IPS-NIHi7 (cell line): ENCODE results near the gene CD93.

ENCODE experiments used
- DNase-seq: peaks from one replicate; pipeline ENCODE4 v3.0.0; 2012; ENCODE audit warnings: mixed read lengths; ENCODE audit errors: extremely low spot score

CD93 gene

GRCh38 chr20:23061262-23061661 is 24.9 kb downstream of the CD93 start:
- no peak for DNase-seq

DNA sequence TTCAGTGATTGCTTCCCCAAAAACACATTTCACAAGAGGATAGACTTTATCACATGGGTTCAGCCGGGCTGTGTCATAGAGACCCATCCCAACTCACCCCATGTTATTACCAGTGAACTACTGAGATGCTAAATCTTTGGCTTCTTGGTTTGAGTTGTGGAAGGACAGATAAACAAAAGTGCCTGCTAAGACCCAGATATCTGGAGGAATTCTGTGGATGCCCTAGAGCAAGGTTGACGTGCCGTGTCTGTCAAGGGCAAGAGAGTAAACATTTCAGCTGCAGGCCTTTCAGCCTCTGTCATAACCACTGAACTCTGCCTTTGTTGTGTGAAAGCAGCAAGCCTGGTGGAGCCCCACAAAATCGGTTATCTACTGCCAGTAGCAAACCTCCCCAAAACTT is 25.5 kb downstream of the CD93 start:
- no peak for DNase-seq

DNA sequence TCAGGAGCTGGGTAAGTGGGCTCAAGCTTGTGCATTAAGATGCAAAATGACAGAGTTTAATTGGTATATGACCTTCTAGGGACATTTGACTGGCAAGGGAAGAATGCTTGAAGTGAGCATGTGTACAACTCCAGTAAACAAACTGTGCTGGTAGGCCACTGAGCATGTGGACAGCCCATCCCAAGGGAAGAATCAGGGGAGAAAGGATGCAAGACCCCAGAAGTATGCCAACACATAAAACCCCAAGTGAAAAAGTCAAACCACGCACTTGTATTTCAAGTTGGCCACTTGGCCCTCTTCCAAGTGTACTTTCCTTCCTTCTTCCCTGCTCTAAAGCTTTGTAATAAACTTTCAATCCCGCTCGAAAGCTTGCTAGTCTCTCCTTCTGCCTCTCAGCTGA is 26.3 kb downstream of the CD93 start:
- DNase-seq, result no peak

DNA sequence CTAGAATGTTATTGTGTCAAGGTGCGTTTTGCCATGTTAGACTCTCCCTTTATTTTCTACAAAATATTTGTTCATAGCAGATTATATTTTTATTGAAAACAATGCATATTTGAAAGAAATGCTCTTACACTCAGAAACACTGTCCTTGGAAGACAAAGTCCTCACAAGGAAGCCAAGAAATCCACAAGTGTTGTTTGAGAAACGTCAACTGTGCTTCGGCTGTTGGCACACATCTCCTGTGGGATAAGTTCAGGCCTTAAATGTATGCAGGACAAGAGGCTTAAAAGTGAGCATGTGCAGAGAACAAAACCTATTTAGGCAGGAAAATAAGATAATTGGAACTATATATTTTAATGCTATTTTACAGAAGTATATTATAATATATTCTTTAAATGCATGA is 27.1 kb downstream of the CD93 start:
- no peak for DNase-seq

DNA sequence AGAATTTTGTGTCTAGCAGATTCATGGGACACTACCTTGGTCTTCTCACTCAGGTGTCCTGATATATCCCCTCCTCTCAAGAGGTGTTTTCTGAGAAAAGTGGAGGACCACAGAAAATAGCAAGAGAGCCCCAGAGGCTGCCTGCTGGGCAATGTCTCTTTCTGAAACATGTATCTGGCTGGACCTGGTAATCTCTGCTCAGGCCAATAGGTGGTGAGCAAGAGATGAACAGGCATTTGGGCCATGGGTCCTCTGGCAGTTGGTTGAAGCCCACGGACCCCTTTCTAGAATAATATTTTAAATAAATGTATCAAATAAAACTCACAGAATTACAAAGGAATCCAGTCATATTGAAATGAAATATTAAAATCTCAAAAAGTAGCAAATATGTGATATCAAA is 27.9 kb downstream of the CD93 start:
- no peak for DNase-seq

DNA sequence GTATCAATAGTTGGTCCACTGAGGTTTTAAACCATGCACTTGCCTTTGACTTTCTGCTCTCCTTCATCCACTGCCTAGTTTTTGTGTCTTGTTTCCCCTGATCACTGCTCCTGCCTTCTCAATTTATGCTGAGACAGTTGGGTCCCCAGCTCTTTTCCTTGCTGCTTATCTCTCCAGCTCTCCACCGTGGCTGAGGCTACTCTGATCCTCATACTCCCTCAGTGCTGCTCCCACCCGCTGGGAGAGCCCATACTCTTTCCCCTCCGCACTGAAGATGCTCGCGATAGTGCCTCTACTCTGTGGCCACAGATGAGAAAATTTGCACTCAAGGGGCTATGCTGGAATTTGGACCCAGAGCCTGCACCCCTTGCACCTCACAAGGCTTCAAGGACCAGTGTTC is 33.2 kb downstream of the CD93 start:
- no peak for DNase-seq

GRCh38 chr20:23050847-23051627 is 35.1 kb downstream of the CD93 start:
- DNase-seq, result peak; percentile 74

DNA sequence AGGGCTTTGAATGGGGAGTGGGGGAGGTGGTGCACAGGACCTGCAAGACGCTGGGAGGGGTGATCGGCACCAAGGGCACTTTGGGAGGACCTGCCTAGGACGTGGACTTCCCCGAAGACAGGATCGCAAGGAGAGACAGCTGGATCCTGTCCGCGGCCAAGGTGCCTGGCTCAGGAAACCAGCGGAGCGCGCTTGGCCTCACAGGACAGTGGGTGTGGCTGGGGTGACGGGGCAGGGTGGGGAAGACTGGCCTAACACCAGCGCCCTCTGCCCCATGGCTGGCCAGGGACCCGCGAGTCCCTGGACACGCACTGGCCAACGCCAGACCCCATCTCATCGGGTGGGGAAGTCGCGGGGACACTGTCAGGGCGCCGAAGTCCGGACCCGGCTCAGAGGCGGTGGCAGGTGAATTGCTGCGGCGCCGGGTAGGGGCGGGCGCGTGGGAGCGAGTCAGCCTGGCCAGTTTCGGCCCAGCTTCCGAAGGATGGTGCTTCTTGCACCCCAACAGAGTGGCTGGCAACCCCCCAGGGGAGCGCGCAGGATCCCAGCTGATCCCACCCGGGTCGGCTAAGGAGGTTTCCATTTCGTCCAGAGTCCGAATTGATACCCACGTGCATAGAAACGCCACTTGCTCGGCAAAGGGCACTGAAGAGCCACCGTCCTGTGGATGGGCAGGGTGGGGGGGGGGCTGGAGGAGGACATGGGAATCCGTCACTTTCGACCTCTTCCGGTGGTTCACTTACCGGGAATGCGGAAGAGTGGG is 35.9 kb downstream of the CD93 start:
- no peak for DNase-seq

- DNase-seq, result peak; percentile 49
Observed at GRCh38 chr20:23049201-23050075, 36.7 kb downstream of the CD93 start, which contains the start of gene THBD. TSS of gene THBD (minus strand) at chr20:23049672. CDS start at chr20:23049504, 168 bp downstream.

DNA sequence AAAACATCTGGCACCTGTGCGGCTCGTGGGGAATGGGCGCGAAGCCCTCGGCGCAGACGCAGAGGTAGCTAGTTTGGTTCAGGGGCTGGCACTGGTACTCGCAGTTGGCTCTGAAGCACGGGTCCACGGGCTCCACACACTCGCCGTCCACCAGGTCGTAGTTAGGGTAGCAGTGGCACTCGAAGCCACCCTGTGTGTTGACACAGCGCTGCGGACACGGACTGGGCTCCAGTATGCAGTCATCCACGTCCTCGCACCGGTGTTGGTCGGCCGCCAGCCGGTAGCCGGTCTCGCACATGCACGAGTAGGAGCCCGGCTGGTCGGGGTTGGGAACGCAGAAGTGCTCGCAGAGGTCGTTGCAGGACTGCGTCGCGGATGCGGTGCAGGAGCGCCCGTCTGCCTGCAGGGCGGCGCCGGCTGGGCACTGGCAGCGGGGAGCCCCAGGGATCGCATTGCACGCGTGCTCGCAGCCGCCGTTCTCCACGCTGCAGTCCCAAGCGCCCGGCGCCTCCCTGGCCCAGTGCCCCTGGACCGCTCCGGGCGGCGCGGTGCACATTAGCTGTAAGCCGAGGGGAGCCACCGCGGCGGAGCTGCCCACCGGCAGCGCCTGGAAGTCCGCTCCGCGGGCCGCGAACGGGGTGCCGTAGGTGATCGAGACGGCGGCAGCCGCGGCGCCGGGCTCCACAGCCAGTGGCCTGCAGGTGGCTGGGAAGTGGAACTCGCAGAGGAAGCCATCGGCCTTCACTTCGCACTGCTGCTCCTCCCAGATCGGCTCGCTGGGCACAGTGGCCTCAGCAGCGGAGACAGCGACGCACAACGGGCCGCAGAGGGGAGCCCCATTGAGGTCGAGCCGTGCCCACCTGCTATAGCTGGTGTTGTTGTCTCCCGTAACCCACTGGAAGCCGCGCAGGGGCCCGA is 37.6 kb downstream of the CD93 start:
- DNase-seq, result peak; percentile 67

DNA sequence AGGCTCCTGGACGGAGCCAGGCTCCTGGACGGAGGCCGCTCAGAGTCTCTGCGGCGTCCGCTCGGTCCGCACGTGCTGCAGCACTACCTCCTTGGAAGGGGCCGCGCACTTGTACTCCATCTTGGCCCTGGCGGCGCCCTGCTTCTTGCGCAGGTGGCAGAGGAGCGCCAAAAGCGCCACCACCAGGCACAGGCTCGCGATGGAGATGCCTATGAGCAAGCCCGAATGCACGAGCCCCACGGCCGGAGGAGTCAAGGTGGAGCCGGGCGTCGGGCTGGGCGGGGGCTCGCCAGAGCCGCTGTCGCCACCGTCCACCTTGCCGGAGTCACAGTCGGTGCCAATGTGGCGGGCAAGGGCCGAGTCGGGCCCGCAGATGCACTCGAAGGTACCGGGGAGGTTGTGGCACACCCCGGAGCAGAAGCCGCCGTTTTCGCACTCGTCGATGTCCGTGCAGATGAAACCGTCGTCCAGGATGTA is 38.3 kb downstream of the CD93 start:
- DNase-seq, result no peak

DNA sequence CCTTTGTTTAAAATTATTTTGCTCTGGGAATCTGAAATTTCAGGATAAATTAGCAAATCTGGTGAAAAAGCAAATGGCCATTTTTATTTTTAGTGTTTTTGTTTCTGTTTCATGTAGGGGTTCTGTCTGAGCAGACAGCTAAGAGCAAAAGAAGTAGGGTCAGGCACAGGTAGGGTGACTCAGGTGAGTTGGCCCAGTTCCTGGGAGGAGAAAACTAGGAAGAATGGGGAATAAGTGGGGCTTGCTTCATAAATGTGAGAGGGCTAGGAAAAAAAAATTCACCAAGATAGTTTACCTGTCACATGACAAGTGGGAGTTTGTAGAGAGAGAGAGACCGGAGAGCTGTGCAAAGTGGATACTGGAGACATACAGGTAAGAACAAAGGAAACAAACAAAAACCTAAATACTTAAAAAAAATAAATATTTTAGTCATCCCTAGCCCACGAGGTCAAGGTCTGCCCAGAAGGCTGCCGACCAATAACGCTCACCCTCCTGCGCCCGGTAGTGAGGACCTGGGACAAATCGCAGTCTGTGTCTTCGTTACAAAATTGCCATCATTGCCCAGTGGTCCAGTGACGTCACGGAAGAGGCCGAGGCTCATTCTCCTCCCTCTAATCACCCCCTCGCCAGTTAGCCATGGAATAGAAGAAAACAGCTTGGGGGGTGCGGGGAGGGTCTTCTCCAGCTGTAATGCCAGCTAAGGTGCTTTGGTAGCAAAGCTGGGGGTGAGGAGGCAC is 39.0 kb downstream of the CD93 start:
- no peak for DNase-seq

DNA sequence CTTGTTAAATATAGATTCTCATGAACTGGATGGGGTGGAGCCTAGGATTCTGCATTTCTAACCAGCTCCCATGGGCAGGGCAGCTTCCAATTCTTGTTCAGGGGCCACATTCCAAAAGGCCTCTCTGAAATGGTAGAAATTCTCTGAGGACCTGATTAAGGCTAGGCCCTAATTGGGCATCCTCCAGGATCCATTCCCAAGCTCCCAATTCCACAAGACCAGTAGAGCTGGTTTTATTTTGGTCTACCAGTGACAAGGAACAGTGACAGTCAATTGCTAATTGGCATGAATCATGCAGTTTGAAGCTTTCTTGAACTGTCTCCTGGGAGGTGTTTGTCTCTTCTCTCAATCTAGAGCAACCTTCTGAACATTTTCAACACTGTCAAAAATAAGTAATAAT is 39.7 kb downstream of the CD93 start:
- no peak for DNase-seq

GRCh38 chr20:23043376-23043775 is 42.7 kb downstream of the CD93 start:
- DNase-seq, result no peak

DNA sequence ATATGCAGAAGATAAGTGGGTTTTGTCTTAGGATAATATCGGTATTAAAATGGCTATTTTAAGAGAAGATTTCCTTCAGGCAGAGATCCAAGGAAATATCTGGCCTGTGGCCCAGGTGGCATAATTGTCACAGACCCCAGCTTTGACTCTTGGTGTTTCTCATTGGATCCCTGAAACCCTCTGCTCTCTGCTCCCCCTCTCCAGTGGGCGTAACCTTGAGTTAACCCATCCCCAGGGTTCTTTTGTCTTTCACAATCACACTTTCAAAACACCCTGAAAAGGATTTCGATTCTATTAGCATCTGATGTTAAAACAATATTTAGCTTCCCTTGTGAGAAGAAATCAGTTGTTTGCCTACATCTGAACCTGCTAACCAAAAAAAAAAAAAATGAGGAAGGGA is 43.9 kb downstream of the CD93 start:
- no peak for DNase-seq

- no peak for DNase-seq
Observed at GRCh38 chr20:23039885-23040508, 46.1 kb downstream of the CD93 start.

GRCh38 chr20:23039136-23039875 is 46.8 kb downstream of the CD93 start:
- no peak for DNase-seq

GRCh38 chr20:23037017-23037481 is 49.1 kb downstream of the CD93 start:
- DNase-seq, result no peak

GRCh38 chr20:23036371-23036770 is 49.8 kb downstream of the CD93 start:
- DNase-seq, result no peak
